Activated T-cell treated with anti-CD3 and anti-CD28 coated beads, Interleukin-2, amount 50 U/mL, for 4 hours (primary cell): ENCODE measurements around the gene FNTB. TPM values are rescaled to one million over a fixed set of nuclear protein-coding genes. Genes with fewer than 3 reads are reported as not detected.

Experiments used
- ATAC-seq, 2 donors: fragments of 200-7000 bp; cut with Tn5 transposase; one replicate each; pipeline ENCODE4 v1.10.0; 2021
- DNase-seq: peaks from one replicate; pipeline ENCODE4 v3.0.0-alpha.2; 2020
- H3K27me3 Mint-ChIP-seq: one replicate; pipeline ENCODE4 v1.8.0; 2021; ENCODE audit warnings: low read depth, mixed read lengths
- H3K36me3 Mint-ChIP-seq: one replicate; pipeline ENCODE4 v1.8.0; 2022; ENCODE audit warnings: mixed read lengths; ENCODE audit not compliant: insufficient read depth
- H3K4me1 Mint-ChIP-seq: one replicate; pipeline ENCODE4 v1.8.0; 2021; ENCODE audit warnings: low read depth, mixed read lengths
- H3K4me3 Mint-ChIP-seq: one replicate; pipeline ENCODE4 v1.8.0; 2021; ENCODE audit warnings: mild to moderate bottlenecking, moderate library complexity, mixed read lengths
- H3K9me3 Mint-ChIP-seq: one replicate; pipeline ENCODE4 v1.8.0; 2021; ENCODE audit warnings: mixed read lengths
- total RNA-seq, 3 donors: library from RNA; stranded (reverse); gene quantifications; one replicate each; pipeline ENCODE4 v1.2.1, GENCODE V29; 2021

Gene FNTB
- total RNA-seq, 3 donors from 2014 or later, result 9.4 to 11.7 (median 10.9) TPM

- H3K9me3 Mint-ChIP-seq, result no peaks in the 10 kb centered on the region
- peaks cover 14% of the 10 kb centered on the region for H3K4me1 Mint-ChIP-seq
- peaks cover 6% of the 10 kb centered on the region for H3K27me3 Mint-ChIP-seq
- H3K36me3 Mint-ChIP-seq, result no peaks in the 10 kb centered on the region
- DNase-seq, result peak; percentile 16
- H3K4me3 Mint-ChIP-seq, result peak overlapping the region; percentile 71
- no peak for ATAC-seq
Observed at GRCh38 chr14:64983439-64984310, 3.0 kb upstream of the FNTB start.

DNA sequence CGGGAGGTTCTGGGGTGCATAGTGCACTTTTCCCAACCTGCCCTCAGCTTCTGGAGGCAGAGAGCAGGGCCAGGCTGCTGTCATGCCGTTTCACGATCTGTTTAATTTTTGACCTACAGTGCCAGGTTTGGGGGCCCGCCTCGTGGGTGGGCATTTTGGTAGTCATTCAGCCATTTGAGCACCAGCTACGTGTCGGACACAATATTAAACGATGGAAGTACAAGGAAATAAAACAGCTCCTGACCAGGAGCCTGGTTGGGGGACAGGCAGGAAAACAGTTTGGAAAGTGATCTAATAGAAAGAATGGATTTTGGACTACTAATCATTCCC lies 708 bp downstream of the FNTB start:
- no peak for DNase-seq
- H3K9me3 Mint-ChIP-seq, result no peaks in the 10 kb centered on the region
- peaks cover 6% of the 10 kb centered on the region for H3K27me3 Mint-ChIP-seq

DNA sequence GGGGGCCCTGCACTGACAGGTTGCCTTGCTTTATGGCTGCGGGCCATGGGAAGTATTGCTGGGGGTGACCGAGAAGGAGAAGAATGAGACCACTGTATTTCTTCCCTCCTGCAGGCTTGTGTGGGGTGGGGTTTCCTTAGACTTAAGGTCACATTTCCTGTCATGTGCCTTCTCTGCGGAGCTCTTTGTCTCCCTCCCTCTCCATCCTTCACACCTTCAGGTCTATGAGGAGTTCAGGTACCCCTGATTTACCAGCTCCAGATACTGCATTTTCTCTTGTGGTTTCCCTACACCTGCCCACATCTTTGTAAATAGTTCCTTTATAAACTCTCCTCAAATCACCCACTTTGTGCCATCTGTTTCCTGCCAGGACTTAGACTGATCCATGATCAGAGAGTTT lies 3.6 kb downstream of the FNTB start:
- no peak for ATAC-seq
- no peak overlapping the region for H3K4me3 Mint-ChIP-seq
- H3K9me3 Mint-ChIP-seq, result no peaks in the 10 kb centered on the region
- peaks cover 41% of the 10 kb centered on the region for H3K4me1 Mint-ChIP-seq
- DNase-seq, result no peak
- H3K36me3 Mint-ChIP-seq, result peaks cover 1% of the 10 kb centered on the region
- H3K27me3 Mint-ChIP-seq, result no peaks in the 10 kb centered on the region

More for the DNA sequence above, 708 bp downstream of the FNTB start:
- Mint-ChIP-seq H3K36me3 (peaks cover 1% of the 10 kb centered on the region), H3K4me1 (peaks cover 40% of the 10 kb centered on the region), H3K4me3 (peak overlapping the region; percentile 89)
- no peak for ATAC-seq

GRCh38 chr14:64990939-64991338 lies 4.2 kb downstream of the FNTB start:
- H3K36me3 Mint-ChIP-seq, result peaks cover 1% of the 10 kb centered on the region
- ATAC-seq (no peak), DNase-seq (no peak)
- H3K4me1 Mint-ChIP-seq, result peaks cover 40% of the 10 kb centered on the region
- H3K9me3 Mint-ChIP-seq, result no peaks in the 10 kb centered on the region
- no peak overlapping the region for H3K4me3 Mint-ChIP-seq
- no peaks in the 10 kb centered on the region for H3K27me3 Mint-ChIP-seq

DNA sequence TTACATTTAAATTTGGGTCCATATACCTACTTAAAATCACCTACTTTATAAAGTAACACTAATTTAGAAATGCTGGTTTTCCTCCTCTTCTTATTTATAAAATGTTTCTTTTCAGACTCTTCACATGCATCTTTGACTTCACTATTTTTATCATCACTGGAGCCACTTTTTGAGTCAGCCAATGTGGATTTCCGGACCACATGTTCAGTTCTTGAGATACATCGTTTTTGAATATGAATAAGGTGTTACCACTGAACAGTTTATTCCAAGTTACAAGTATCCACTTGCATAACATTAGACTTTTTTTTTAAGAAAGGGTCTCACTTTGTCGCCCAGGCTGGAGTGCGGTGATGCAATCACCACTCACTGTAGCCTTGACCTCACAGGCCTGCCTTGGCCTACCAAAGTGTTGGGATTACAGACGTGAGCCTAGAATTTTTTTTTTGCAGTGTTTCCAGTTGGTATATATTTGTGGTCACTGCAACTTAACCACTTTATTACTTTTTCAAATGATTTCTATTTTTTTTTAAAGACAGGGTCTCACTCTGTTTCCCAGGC lies 5.7 kb downstream of the FNTB start:
- ATAC-seq (no peak), DNase-seq (no peak)
- Mint-ChIP-seq H3K36me3 (peaks cover 4% of the 10 kb centered on the region), H3K27me3 (no peaks in the 10 kb centered on the region), H3K4me3 (no peak overlapping the region), H3K9me3 (no peaks in the 10 kb centered on the region), H3K4me1 (peaks cover 37% of the 10 kb centered on the region)

DNA sequence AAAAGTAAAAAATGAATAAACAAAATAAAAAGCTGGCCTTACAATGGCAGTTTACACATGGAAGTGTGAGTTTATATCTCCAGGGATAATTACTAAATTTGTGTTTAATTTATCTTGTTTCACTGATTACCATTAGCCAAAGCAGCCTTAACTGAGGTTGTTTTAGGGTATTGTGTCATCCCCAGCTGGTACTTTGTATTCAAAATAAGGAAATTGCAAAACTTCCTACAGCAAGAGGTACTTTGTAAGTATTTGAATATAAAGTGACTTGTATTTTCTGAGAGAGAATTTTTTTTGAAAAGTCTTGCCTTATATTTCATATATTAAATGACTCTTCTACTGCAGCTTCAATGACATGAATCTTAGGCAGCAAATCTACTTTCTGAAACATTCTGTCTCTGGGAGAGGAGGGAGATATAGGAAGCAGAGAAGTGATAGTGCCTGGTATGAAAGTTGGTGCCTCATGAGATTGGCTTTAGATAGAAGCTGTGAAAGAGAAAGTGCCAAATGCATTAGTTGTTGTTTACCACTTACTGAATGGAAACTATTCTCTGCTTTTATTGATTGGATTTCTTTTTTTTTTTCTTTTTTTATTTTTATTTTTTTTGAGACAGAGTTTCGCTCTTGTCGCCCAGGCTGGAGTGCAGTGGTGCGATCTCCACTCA lies 6.7 kb downstream of the FNTB start:
- Mint-ChIP-seq H3K4me3 (no peak overlapping the region), H3K36me3 (peaks cover 4% of the 10 kb centered on the region), H3K9me3 (no peaks in the 10 kb centered on the region), H3K27me3 (no peaks in the 10 kb centered on the region), H3K4me1 (peaks cover 44% of the 10 kb centered on the region)
- no peak for ATAC-seq
- DNase-seq, result no peak

- DNase-seq, result no peak
- peaks cover 4% of the 10 kb centered on the region for H3K36me3 Mint-ChIP-seq
- H3K27me3 Mint-ChIP-seq, result no peaks in the 10 kb centered on the region
- peaks cover 44% of the 10 kb centered on the region for H3K4me1 Mint-ChIP-seq
- no peaks in the 10 kb centered on the region for H3K9me3 Mint-ChIP-seq
- no peak overlapping the region for H3K4me3 Mint-ChIP-seq
- no peak for ATAC-seq
Observed at GRCh38 chr14:64994540-64994939, 7.8 kb downstream of the FNTB start.

DNA sequence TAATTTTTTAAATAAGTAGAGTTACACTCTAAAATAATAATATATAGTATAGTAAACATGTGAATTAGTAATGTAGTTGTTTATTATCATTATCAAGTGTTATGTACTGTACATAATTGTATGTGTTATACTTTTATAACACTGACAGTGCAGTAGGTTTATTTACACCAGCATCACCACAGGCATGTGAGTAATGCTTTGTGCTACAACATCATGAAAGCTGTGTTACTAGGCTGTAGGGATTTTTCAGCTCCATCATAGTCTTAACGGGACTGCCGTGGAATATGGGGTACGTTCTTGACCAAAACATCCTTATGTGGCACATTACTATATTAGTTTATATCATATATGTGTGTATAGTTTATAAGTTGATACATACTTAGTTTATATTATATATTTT lies 8.6 kb downstream of the FNTB start:
- Mint-ChIP-seq H3K4me3 (no peak overlapping the region), H3K4me1 (peaks cover 37% of the 10 kb centered on the region), H3K9me3 (no peaks in the 10 kb centered on the region), H3K36me3 (peaks cover 3% of the 10 kb centered on the region), H3K27me3 (no peaks in the 10 kb centered on the region)
- DNase-seq (no peak), ATAC-seq (no peak)

- ATAC-seq (no peak), DNase-seq (no peak)
- Mint-ChIP-seq H3K4me1 (peaks cover 29% of the 10 kb centered on the region), H3K36me3 (peaks cover 3% of the 10 kb centered on the region), H3K4me3 (peak overlapping the region; percentile 46), H3K9me3 (no peaks in the 10 kb centered on the region), H3K27me3 (no peaks in the 10 kb centered on the region)
Observed at GRCh38 chr14:64997108-64997794, 10.6 kb downstream of the FNTB start.

- Mint-ChIP-seq H3K4me3 (no peak overlapping the region), H3K36me3 (peaks cover 4% of the 10 kb centered on the region), H3K4me1 (peaks cover 33% of the 10 kb centered on the region), H3K9me3 (no peaks in the 10 kb centered on the region), H3K27me3 (no peaks in the 10 kb centered on the region)
- DNase-seq, result no peak
- ATAC-seq, result peak; percentile 64 to 78
Observed at GRCh38 chr14:64998455-64998931, 11.8 kb downstream of the FNTB start.

GRCh38 chr14:65000898-65001591 lies 14.3 kb downstream of the FNTB start:
- no peaks in the 10 kb centered on the region for H3K27me3 Mint-ChIP-seq
- no peak for DNase-seq
- ATAC-seq, result no peak
- H3K4me1 Mint-ChIP-seq, result peaks cover 33% of the 10 kb centered on the region
- no peak overlapping the region for H3K4me3 Mint-ChIP-seq
- H3K9me3 Mint-ChIP-seq, result no peaks in the 10 kb centered on the region
- peaks cover 12% of the 10 kb centered on the region for H3K36me3 Mint-ChIP-seq

- Mint-ChIP-seq H3K27me3 (no peaks in the 10 kb centered on the region), H3K4me3 (no peak overlapping the region), H3K9me3 (no peaks in the 10 kb centered on the region), H3K4me1 (peaks cover 33% of the 10 kb centered on the region), H3K36me3 (peaks cover 15% of the 10 kb centered on the region)
- ATAC-seq (no peak), DNase-seq (no peak)
Observed at GRCh38 chr14:65001723-65002122, 15.0 kb downstream of the FNTB start.

DNA sequence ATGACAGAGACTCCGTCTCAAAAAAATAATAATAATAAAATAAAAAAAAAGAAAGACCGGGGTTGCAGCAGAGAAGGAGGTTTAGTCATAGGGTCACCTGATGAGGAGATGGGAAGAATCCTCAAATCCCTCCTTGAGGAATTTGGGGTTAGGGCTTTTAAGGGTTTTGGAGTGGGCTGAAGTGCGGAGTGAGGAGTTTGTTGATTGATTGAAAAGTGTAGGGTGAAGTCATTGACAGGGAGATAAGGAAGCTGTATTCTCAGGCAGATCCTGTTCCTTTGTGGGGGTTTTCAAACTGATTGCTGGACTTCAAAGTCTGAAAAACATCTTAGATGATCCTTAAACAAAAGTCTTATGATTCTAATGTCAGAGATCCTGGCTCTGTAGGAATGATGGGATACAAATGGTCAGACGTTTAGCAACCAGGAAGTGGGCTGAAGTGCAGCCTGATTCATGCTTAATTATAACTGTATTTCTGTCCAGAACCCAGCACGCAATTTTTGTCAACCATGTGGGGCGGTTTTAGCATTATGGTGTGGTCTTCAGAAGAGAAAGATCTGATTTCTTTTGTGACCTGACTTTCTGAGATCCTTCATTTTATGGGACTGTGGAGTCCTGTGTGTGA lies 16.0 kb downstream of the FNTB start:
- Mint-ChIP-seq H3K27me3 (no peaks in the 10 kb centered on the region), H3K4me3 (no peak overlapping the region), H3K36me3 (peaks cover 12% of the 10 kb centered on the region), H3K9me3 (no peaks in the 10 kb centered on the region), H3K4me1 (peaks cover 28% of the 10 kb centered on the region)
- no peak for DNase-seq
- no peak for ATAC-seq
